WERI-Rb-1 (cell line): ENCODE measurements around the gene CCDC8.

Experiments
- DNase-seq: peaks from one replicate; pipeline ENCODE4 v3.0.0-alpha.2; 2020
- H3K27ac ChIP-seq: fragments of 250-450 bp; sonication (Bioruptor Pico); 2 replicates; pipeline ENCODE4 v1.5.1; 2020; ENCODE audit warnings: mild to moderate bottlenecking, moderate library complexity
- H3K27me3 ChIP-seq: fragments of 250-450 bp; sonication (Bioruptor Pico); 2 replicates; pipeline ENCODE4 v1.5.1; 2021; ENCODE audit warnings: mild to moderate bottlenecking, low read depth, moderate library complexity; ENCODE audit not compliant: insufficient read depth, severe bottlenecking
- H3K36me3 ChIP-seq: fragments of 250-450 bp; sonication (Bioruptor Pico); 2 replicates; pipeline ENCODE4 v1.5.1; 2020; ENCODE audit warnings: mild to moderate bottlenecking, moderate library complexity
- H3K4me3 ChIP-seq: 2 replicates; pipeline ENCODE4 v1.5.1; 2011; ENCODE audit warnings: low read depth, mild to moderate bottlenecking, control low read depth, low read length
- H3K9me3 ChIP-seq: fragments of 250-450 bp; sonication (Bioruptor Pico); 2 replicates; pipeline ENCODE4 v1.5.1; 2021; ENCODE audit warnings: mild to moderate bottlenecking, moderate library complexity; ENCODE audit not compliant: severe bottlenecking
- CTCF ChIP-seq: IDR thresholded peaks from 2 replicates; pipeline ENCODE4 v1.5.1; 2011; ENCODE audit warnings: low read depth, mild to moderate bottlenecking, control low read depth, inconsistent platforms, low read length

The CCDC8 gene

GRCh38 chr19:46453661-46454060, 40.3 kb upstream of the CCDC8 start:
- TF ChIP-seq CTCF, result no peak
- peaks cover 10% of the 10 kb centered on the region for H3K9me3 ChIP-seq
- no peaks in the 10 kb centered on the region for H3K36me3 ChIP-seq
- no peaks in the 10 kb centered on the region for H3K27me3 ChIP-seq
- no peak overlapping the region for H3K27ac ChIP-seq
- no peak overlapping the region for H3K4me3 ChIP-seq
- DNase-seq, result no peak

- no peaks in the 10 kb centered on the region for H3K36me3 ChIP-seq
- no peaks in the 10 kb centered on the region for H3K27me3 ChIP-seq
- no peak overlapping the region for H3K4me3 ChIP-seq
- DNase-seq, result no peak
- TF ChIP-seq CTCF, result no peak
- H3K9me3 ChIP-seq, result peaks cover 10% of the 10 kb centered on the region
- H3K27ac ChIP-seq, result peak overlapping the region; percentile 87
These were observed 38.8 kb upstream of the CCDC8 start for GRCh38 chr19:46452186-46452585.

GRCh38 chr19:46451352-46451751, 38.0 kb upstream of the CCDC8 start:
- TF ChIP-seq CTCF, result no peak
- Histone ChIP-seq H3K27me3 (no peaks in the 10 kb centered on the region), H3K27ac (peak overlapping the region; percentile 87), H3K4me3 (no peak overlapping the region), H3K9me3 (peaks cover 10% of the 10 kb centered on the region), H3K36me3 (no peaks in the 10 kb centered on the region)
- DNase-seq, result peak; percentile 86

GRCh38 chr19:46450737-46451136, 37.4 kb upstream of the CCDC8 start:
- Histone ChIP-seq H3K4me3 (no peak overlapping the region), H3K36me3 (no peaks in the 10 kb centered on the region), H3K9me3 (peaks cover 10% of the 10 kb centered on the region), H3K27ac (peak overlapping the region; percentile 87), H3K27me3 (no peaks in the 10 kb centered on the region)
- TF ChIP-seq CTCF, result no peak
- DNase-seq, result no peak

- peaks cover 10% of the 10 kb centered on the region for H3K9me3 ChIP-seq
- no peak for DNase-seq
- H3K4me3 ChIP-seq, result no peak overlapping the region
- H3K27ac ChIP-seq, result no peak overlapping the region
- H3K36me3 ChIP-seq, result no peaks in the 10 kb centered on the region
- no peak for TF ChIP-seq CTCF
- H3K27me3 ChIP-seq, result no peaks in the 10 kb centered on the region
These were observed 35.9 kb upstream of the CCDC8 start for GRCh38 chr19:46449228-46449627.

GRCh38 chr19:46448601-46449000, 35.2 kb upstream of the CCDC8 start:
- no peak overlapping the region for H3K27ac ChIP-seq
- H3K36me3 ChIP-seq, result no peaks in the 10 kb centered on the region
- H3K27me3 ChIP-seq, result no peaks in the 10 kb centered on the region
- peaks cover 10% of the 10 kb centered on the region for H3K9me3 ChIP-seq
- TF ChIP-seq CTCF, result no peak
- no peak overlapping the region for H3K4me3 ChIP-seq
- no peak for DNase-seq
